ENCODE results near the gene NCK2. TPM values are rescaled to one million over a fixed set of nuclear protein-coding genes. Genes with fewer than 3 reads are reported as not detected.
A peak's percentile ranks its signal among the peaks of the same experiment; 100 is the strongest.

NCK2 gene
- total RNA-seq, 1 experiment from 2014 or later = 21.6 TPM

DNA sequence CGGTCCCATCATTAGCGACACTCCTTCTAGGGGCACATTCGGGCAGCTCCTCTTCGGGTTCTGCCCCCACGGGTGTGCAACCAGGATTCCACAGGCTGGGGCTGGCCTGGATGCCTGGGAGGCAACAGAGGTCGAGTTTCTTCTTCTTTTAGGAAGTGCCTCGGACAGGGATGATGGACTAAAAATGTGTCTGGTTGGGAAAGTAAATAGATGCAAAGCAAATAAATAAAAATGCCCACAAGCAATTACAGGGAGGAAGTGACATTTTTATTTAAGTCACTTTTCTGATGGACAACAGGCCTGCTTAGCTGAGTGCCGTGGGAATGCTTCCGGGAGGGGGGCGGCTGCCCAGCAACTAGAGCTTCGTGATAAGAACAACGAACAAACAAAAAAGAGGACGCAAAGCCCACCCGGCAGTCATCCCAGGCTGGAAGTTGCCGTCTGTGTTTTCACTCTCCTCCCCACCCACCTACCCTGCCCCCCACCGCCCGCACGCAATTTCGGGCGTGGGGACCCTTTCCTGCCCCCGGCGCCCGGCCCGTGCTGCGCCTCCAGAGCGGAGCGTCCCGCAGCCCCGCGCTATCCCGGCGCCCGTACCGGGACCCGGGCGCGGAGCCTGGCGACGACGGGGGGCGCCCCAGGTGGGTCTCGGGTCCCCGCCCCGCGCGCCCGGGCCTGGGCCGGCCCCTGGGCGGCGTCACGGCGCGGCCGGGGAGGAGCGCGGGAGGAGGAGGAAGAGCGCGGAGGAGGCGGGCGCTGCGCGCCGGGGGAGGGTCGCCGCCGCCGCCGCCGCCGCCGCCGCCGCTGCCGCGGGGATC, 412 bp upstream of the NCK2 start:
- no peaks in the 10 kb centered on the region for H3K36me3 ChIP-seq (ENCODE audit: insufficient read depth, low read length, poor library complexity, severe bottlenecking)
- no TSS peak for BruUV-seq (replicated peaks)
- H3K4me1 ChIP-seq (ENCODE audit: insufficient read depth, low read length, poor library complexity, severe bottlenecking) = peaks cover 9% of the 10 kb centered on the region
- no peaks in the 10 kb centered on the region for H3K9me3 ChIP-seq (ENCODE audit: low read depth, low read length, poor library complexity, severe bottlenecking)
- TF ChIP-seq, protein P1, sequence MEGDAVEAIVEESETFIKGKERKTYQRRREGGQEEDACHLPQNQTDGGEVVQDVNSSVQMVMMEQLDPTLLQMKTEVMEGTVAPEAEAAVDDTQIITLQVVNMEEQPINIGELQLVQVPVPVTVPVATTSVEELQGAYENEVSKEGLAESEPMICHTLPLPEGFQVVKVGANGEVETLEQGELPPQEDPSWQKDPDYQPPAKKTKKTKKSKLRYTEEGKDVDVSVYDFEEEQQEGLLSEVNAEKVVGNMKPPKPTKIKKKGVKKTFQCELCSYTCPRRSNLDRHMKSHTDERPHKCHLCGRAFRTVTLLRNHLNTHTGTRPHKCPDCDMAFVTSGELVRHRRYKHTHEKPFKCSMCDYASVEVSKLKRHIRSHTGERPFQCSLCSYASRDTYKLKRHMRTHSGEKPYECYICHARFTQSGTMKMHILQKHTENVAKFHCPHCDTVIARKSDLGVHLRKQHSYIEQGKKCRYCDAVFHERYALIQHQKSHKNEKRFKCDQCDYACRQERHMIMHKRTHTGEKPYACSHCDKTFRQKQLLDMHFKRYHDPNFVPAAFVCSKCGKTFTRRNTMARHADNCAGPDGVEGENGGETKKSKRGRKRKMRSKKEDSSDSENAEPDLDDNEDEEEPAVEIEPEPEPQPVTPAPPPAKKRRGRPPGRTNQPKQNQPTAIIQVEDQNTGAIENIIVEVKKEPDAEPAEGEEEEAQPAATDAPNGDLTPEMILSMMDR (conservative IDR thresholded peaks at IDR 0.05; ENCODE audit: low read depth, low read length) = no peak
- no peak for TF ChIP-seq EZH2 (IDR thresholded peaks at IDR 0.05; ENCODE audit: borderline replicate concordance, low read depth, low read length, poor library complexity, severe bottlenecking)
- peaks cover 27% of the 10 kb centered on the region for H3K27me3 ChIP-seq (replicated peaks; ENCODE audit: insufficient read depth, low read depth, low read length, poor library complexity)
- peak overlapping the region; percentile 92 for H3K4me3 ChIP-seq (ENCODE audit: low read depth, low read length, poor library complexity, severe bottlenecking)
- intact Hi-C loops (cut with micrococcal nuclease; ENCODE audit: unreplicated experiment) = no loop called here
- H3K27ac ChIP-seq (ENCODE audit: low read depth, low read length, poor library complexity, severe bottlenecking) = no peak overlapping the region
- peak; percentile 64 for DNase-seq (ENCODE audit: low spot score)
- ChIA-PET POLR2A (ENCODE audit: low non-redundant PET) (no interaction called here), CTCF (no interaction called here)

DNA sequence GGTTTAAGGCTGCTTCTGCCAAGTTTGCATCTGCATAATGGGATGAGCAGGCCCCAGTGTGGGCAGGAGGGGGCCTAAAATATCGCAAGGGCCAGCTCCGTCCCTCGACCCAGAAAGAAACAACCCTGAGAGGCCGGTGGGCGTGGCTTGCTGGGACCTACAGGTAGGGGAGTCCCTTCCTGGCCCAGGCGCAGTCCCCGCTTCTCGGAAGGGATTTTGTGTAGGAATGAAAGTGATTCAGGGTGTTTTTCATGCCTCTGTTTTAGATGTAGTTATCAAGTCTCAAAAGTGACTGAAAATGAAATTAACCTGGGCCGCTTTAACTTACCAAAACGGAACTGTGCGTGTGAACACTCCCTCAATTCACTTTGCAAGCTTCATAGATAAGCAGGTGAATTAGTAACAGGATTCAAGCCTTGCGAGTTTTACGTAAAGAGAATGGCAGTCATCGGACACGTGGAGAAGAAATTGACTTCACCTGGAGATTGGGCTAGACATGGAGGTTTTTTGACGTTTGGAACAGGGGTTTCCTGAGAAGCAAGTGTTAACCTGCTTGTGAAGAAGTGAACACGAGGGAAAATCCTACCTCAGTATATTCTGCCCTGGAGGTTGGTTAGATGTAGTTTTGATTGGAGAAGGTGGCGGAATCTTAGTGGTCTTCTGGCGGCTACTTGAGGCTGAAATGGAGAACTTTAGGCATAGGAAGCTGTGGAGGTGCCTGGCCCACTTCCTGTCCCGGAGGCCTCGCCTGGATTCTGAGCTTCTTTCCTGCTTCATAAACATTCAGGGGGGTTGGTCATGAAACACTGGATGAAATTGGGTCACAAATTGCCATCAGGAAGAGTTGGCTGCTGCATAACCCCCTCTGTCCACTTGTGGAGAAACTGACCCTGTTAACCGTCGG, 1.7 kb downstream of the NCK2 start:
- no peak for DNase-seq (ENCODE audit: low spot score)
- ChIA-PET POLR2A (ENCODE audit: low non-redundant PET) (no interaction called here), CTCF (interaction anchor here (0.6 kb wide), 1 partner anchor 508 kb away, joined by 6 read pairs; no protein-coding TSS in a partner anchor)
- no TSS peak for BruUV-seq (replicated peaks)
- intact Hi-C loops (cut with micrococcal nuclease; ENCODE audit: unreplicated experiment) = no loop called here
- Histone ChIP-seq H3K4me3 (ENCODE audit: low read depth, low read length, poor library complexity, severe bottlenecking) (peak overlapping the region; percentile 92), H3K27me3 (replicated peaks; ENCODE audit: insufficient read depth, low read depth, low read length, poor library complexity) (peaks cover 15% of the 10 kb centered on the region), H3K4me1 (ENCODE audit: insufficient read depth, low read length, poor library complexity, severe bottlenecking) (peaks cover 9% of the 10 kb centered on the region), H3K36me3 (ENCODE audit: insufficient read depth, low read length, poor library complexity, severe bottlenecking) (no peaks in the 10 kb centered on the region), H3K27ac (ENCODE audit: low read depth, low read length, poor library complexity, severe bottlenecking) (no peak overlapping the region), H3K9me3 (ENCODE audit: low read depth, low read length, poor library complexity, severe bottlenecking) (no peaks in the 10 kb centered on the region)
- TF ChIP-seq, protein P1 (conservative IDR thresholded peaks at IDR 0.05; ENCODE audit: low read depth, low read length) = no peak
- no peak for TF ChIP-seq EZH2 (IDR thresholded peaks at IDR 0.05; ENCODE audit: borderline replicate concordance, low read depth, low read length, poor library complexity, severe bottlenecking)

DNA sequence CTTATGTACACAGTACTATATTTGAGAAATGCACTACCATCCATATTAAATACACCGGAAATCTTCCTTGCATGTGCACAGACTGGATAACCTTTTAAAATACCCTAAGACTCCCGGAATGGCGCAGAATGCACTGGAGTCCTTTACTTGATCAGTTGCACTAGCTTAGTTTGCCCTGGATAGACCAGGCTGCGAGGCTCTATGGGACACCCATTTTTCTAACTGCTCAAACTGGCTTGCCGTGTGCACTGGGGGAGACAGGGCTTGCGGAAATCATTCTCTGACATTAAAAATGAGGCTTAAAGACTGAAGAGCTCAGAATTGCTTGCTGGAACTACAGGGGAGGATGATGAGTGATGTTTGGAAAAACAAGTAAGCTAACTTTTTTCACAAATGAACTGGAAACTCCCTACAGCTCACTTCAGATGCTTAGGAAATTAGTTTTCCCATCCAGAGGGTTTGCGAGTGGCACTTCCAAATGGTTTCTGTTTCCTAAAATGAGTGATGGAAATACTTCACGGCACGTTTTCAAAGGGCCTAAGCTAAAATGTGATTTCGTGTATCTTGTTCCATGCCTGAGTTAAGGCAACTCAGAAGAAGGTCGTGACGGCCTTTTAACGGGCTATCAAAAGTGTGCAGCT, 2.7 kb downstream of the NCK2 start:
- DNase-seq (ENCODE audit: low spot score) = no peak
- H3K9me3 ChIP-seq (ENCODE audit: low read depth, low read length, poor library complexity, severe bottlenecking) = no peaks in the 10 kb centered on the region
- ChIA-PET CTCF (interaction anchor here (0.6 kb wide), 1 partner anchor 509 kb away, joined by 6 read pairs; no protein-coding TSS in a partner anchor), POLR2A (ENCODE audit: low non-redundant PET) (no interaction called here)
- H3K27ac ChIP-seq (ENCODE audit: low read depth, low read length, poor library complexity, severe bottlenecking) = no peak overlapping the region
- H3K4me1 ChIP-seq (ENCODE audit: insufficient read depth, low read length, poor library complexity, severe bottlenecking) = peaks cover 9% of the 10 kb centered on the region
- TF ChIP-seq, protein P1 (conservative IDR thresholded peaks at IDR 0.05; ENCODE audit: low read depth, low read length) = no peak
- TF ChIP-seq EZH2 (IDR thresholded peaks at IDR 0.05; ENCODE audit: borderline replicate concordance, low read depth, low read length, poor library complexity, severe bottlenecking) = no peak
- peaks cover 14% of the 10 kb centered on the region for H3K27me3 ChIP-seq (replicated peaks; ENCODE audit: insufficient read depth, low read depth, low read length, poor library complexity)
- intact Hi-C loops (cut with micrococcal nuclease; ENCODE audit: unreplicated experiment) = no loop called here
- H3K36me3 ChIP-seq (ENCODE audit: insufficient read depth, low read length, poor library complexity, severe bottlenecking) = no peaks in the 10 kb centered on the region
- no peak overlapping the region for H3K4me3 ChIP-seq (ENCODE audit: low read depth, low read length, poor library complexity, severe bottlenecking)
- TSS peak; percentile 21 for BruUV-seq (replicated peaks)

Data from A673 (cell line).